GM19240 (cell line): Measurements from ENCODE around the gene SH2B2.
A peak's percentile ranks its signal among the peaks of the same experiment; 100 is the strongest.
"Not testable (repeated sequence)": the region's sequence is repeated elsewhere in the genome, so short reads cannot be mapped to it uniquely, and the experiment has no call there.

Experiments used
- DNase-seq: peaks from one replicate; pipeline ENCODE4 v3.0.0; 2011; ENCODE audit warnings: low spot score; ENCODE audit not compliant: insufficient read length

SH2B2 gene

DNA sequence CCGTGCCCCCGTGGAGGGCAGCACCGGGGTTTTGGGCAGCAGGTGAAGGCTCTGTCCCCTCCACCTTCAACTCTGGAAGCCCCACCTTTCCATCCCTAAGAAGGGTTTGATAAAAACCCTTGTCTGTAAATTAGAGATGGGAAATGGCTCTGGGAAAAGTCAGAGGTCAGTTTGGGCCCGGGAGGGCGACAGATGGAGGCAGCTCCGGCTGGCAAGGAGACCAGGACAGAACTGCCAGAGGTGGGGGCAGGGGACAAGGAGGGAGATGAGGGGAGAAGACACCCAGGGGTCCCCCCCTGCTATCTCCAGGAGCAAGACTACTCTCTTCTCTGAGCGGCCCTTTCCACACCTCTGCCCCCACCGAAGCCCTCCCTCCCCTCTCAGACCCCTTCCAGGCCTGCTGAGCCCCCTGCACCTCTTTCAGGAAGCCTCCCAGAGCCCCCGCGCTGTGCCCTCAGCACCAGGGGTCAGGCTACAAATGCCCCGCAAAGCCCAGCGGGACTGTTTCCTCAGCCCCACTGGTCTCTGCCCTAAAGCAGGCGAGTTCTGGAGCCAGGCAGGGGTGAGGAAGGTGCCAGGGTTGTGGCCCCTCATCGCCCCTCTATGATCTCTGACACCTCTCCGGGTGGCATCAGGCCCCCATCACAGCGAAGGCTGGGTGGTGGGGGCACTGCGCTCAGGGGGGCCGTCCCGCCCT, 980 bp upstream of the SH2B2 start:
- no peak for DNase-seq

DNA sequence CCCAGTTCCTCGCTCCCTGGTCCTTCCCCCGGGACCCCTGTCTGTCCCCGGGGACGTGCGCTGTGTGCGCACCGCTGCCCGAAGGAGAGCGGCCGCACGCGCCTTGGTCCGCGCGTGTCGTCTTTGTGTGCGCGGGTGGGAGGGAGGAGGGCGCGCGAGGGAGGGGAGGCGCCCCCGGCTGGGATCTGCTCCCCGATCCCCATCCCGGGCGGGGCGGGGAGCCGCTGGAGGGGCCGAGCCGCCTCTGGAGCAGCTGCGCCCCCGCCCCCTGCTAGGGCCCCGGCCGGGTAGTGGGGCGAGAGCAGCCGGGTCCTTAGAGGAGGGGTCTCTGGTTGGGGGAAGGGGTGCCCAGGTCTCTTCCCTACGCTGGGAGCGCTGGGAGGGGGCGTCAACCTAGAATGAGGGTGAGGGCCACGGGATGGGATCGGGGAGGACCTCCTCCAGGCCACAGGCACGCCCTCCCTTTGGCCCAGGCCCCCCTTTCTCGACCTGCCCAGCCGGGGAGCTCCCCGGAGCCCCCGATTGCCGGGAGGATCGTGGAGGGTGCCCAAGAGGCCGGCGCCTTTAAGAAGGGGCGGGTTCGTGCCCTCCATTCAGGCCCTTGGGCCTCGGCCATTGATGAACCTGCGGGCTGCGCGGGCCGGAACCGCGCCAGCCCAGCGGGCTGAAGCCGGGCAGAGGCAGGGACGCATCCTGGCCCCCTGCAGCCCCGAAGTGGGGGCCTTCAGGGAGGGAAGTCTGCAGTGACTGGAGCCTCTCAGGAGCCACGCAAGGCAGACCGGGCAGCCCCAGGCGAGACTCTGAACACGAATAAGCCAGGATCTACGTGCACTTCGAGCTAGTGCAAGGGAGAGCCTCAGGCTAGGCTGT, 678 bp downstream of the SH2B2 start:
- DNase-seq: no peak

DNA sequence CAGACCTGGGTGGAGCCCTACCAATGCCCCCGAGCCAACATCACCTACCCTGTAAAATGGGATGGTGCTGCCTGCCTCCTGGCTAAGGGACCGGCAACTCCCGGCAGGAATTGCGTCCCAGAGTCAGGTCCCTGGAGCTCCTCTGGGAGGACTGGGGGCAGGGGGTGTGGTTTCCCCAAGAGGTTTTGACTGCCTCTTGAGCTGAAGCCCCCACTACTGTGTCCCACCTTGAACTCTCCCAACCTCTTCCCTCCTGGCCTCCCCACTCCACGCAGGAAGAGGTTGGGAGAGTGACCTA, 1.3 kb downstream of the SH2B2 start:
- no peak for DNase-seq

DNA sequence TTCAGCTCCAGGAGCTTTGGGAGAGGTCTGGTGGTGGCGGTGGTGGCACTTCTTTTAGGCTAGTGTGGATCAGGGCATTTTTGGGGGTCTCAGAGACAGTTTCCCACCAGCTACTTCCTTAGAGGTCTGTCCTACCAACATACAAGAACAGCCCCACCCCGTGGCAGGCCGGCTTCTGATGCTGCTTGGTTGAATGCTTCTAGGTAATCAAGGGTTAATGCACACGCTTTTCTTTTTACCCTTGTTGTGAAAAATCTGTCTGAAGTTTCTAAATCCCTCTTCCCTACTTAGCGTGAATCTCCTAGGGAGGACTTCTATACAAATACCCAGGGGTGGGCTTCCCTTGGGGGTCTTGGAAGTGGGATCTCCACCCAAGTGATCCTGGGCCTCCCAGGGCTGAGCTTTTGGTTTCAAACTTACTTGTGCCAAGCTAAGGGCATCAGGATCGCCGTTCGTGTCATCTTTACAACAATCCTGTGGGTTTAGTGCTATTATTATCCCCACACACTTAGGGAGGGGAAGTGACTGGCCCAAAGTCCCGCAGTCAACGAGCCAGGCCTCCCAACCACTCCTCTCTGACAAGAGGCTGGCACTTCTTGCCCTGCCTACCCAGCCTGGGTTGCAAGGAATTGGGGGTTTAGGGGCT, 1.7 kb downstream of the SH2B2 start:
- no peak for DNase-seq

DNA sequence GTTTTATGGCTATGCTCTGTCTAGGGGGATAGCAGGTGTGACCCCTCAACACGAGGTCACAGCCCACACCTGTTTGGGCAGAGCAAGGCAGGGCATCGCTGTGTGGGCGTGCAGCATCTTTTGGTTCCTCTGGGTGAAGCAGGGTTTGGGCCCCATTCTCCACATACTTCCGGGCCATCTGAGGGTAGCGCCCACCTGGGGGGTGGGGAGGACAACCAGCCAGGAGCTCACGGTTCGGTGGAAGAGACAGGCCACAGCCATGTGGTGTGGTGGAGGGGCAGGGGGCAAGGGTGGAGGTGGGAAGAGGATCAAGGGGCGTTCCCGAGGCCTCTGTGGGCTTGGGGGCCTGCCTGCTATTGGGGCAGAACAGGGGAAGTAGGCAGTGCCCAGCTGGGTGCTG, 2.4 kb downstream of the SH2B2 start:
- no peak for DNase-seq

DNA sequence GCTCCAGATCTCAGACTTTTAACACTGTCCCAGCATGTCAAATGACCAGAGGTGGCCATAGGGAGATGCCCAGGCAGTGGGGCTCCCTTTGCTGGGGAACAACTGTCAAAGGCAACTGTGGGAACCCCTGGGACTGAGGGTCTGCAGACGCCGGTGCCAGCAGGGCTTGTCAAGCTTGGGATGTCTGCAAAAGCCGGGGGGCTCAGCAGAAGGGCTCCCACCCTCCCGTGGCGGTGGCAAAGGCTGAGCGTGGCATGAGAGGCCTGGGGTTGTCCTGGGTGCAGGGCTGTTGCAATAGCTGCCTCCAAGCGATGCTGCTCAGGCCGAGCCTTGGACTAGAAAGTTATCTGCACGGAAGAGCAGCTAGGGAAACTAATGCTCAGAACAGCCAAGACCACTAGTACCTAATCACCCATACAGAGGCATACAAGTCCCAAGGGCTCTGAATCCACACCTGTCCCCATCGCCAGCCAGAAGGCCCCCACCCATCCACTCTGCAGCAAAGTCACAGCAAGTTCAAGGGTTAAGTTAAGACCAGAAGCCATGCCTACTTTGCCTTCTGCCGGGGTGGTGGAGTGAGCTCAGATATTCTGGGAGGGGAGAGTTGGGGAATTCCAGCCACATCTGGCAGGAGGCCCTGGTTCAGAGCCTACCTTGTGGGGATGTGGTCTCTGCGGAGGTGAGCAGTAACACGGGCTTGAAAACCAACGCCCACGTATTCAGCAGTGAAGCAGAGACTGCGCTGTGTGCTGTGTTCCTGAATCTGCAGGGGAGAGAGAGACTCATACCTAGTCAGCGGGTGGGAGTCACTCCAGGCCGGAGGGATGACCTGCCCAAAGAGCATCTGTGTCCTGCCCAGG, 4.6 kb downstream of the SH2B2 start:
- DNase-seq: peak; percentile 76

DNA sequence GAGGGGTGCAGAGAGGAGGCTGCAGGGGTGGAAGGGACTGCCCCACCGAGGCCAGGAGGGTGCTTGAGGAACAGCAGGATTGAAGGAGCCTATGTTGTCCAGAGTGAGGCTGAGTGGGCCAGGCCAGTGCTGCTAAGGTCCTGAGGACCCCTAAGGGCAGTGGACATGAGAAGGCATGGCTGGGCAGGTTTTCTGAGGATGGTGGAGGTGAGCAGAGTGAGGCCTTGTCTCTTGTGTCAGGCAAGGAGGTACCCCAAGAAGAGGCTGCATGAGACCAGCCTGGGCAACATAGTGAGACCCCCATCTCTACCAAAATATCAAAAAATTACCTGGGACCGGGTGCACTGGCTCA, 5.2 kb downstream of the SH2B2 start:
- DNase-seq: no peak

DNA sequence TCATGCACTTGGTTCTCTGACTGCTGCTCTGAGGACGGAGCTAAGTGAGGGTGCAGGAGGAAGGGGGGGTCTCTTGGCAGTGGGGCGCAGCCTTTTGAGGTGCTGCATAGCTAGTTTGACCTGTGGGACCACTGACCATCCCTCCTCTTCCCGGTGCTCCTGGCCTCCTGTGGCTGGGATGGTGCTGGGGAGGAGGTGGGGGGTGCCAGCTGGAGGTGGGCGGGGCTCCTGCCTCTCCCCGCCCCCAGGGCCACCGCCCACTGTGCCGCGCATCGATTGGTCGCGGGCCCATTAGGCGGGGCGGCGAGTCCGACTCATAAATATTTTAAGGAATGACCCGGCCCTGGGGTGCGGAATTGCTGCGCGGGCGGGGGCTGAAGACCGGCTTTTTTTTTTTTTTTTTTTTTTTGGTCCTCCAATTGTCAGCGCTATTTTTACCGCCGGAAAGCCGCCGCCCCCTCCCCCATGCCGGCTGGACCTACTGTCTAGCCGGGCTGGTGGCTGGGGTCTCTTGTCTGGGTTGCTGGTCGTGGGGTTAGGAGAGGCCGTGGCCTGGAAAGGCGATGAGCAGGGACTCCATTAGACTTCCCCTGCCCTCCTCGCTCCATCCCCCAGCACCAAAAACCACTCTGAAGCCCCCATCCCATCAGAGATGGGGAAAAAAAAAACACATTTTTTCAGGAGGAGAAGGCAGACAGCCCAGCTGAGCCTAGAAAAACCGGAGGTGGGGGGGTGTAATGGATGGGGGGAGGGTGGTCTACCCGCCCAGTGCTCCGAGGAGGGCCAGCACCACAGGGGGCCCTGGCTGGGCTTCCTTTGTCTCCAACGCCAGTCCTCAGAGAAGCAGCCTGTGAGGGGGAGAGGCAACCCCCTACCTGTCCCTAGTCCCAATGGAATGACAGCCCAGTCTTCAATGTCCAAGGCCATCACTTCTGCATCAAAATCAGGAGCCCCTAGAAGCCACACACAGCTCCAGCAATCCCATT, 6.4 kb downstream of the SH2B2 start:
- no peak for DNase-seq

DNA sequence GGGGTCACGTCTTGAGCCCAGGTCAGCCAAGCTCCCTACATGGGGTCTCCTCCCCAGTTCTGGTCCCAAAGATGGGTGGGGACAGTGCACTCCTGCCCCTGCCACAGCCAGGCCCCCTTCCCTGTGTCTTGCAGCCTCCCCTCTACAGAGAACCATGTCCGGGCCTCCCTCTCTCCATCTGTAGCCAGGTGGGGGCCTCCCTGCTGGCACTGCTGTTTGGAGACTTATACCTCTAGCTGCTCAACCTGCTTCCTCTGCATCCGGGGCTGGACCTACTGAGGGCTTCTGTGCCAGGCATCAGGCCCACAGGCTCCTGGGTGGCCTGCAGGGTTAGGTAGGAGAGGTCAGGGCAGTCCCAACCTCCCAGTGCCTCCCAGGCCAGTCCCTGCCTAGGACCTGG, 7.9 kb downstream of the SH2B2 start:
- no peak for DNase-seq

DNA sequence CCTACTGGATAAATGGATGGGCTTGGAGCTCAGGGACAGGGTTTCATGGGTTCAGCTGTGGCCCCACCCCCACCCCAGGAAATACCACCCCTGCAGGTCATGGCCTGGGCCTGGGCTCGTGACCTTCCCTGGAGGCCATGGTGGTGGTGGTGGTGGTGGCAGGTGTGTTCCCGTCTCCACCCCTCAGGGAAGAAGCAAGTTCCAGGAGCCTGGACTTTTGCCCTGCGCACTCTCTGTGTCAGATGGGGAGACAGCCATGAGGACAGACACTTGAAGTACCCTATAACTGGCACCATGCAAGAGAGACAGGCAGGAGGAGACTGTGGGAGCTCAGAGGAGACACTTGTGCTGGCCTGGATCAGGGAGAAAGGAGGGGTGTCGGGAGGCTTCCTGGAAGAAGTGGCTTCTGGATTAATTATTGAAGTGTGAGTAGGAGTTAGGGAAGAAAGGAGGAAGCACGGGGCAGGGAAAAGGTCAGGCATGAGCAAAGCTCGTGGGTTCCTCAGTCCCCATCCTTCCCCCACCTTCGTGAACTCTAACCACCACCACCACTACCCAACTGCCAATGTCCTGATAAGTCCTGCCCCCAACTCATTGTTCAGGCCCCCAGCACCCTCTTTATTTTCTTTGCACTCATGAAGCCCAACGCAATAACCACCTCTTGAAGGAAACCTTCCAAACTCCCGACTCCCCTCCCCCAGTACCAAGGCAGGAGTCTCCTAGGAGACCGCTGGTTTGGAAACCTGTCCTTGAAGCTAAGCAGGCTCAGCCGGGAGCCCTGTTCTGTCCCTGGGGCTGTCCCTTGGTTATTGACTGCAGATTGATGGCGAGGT, 8.9 kb downstream of the SH2B2 start:
- DNase-seq: no peak

DNA sequence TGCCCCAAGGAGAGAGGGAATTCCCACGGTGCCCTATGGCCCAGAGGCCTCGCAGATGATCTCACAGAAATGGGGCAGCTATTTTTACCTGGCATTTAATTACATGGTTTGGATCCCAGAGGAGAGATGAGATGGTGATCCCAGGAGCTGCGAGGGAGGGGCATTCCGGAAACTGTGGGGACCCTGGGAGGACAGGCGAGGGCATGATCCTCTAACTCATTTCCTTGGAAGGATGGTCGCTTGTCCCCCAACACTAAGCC, 9.4 kb downstream of the SH2B2 start:
- DNase-seq: no peak

DNA sequence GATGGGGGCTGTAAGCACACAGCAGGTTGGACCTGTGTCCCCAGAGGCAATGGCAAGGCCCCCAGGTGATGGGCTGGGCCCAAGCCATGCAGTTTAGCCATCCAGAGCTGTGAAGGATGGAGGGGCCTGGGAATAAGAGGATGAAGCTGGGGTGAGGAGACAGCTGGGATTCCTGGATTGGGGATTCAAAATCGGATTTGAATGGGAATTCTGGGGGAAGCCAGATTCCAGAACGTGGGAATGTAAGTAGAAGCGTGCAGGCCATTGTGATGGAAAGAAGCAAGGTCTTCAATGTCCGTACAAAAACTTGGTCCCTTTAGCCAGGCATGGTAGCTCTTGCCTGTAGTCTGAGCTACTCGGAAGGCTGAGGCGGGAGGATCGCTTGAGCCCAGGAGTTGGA, 9.8 kb downstream of the SH2B2 start:
- no peak for DNase-seq

DNA sequence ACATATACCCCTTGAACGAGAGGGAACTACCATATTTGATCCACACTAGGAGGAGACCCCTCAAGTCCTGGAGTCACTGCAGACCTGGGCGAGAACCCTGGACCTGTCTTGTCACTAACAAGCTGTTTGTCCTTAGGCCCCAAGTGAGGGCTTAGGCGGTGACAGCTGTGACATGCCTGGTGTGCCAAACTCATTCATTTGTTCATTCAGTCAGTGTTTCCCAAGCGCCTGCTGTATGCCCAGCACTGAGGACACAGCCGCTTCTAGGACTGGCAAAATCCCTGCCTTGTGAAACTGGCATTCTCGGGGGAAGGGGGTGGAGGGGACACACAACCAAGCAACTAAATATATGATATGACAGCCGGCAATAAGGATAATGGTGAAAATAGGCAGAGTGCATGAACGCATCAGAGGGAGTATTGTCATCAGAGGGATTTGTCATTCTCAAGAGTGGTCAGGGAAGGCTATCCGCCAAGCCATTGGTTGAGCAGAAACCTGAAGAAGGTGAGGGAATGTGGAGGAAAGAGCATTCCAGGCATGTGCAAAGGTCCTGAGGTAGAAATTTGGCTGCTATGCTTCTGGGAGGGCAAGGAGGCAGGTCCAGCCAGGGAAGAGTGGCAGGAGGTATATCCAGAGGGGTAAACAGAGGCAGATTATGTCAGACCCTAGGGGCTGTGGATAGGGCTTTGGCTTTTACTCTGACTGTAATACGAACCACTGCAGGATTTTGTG, 11.0 kb downstream of the SH2B2 start:
- no peak for DNase-seq

DNA sequence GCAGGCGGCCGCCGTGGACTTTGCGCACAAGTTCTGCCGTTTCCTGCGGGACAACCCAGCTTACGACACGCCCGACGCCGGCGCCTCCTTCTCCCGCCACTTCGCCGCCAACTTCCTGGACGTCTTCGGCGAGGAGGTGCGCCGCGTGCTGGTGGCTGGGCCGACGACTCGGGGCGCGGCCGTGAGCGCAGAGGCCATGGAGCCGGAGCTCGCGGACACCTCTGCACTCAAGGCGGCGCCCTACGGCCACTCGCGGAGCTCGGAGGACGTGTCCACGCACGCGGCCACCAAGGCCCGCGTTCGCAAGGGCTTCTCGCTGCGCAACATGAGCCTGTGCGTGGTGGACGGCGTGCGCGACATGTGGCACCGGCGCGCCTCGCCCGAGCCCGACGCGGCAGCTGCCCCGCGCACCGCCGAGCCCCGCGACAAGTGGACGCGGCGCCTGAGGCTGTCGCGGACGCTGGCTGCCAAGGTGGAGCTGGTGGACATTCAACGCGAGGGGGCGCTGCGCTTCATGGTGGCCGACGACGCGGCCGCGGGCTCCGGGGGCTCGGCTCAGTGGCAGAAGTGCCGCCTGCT, 14.1 kb downstream of the SH2B2 start:
- no peak for DNase-seq

DNA sequence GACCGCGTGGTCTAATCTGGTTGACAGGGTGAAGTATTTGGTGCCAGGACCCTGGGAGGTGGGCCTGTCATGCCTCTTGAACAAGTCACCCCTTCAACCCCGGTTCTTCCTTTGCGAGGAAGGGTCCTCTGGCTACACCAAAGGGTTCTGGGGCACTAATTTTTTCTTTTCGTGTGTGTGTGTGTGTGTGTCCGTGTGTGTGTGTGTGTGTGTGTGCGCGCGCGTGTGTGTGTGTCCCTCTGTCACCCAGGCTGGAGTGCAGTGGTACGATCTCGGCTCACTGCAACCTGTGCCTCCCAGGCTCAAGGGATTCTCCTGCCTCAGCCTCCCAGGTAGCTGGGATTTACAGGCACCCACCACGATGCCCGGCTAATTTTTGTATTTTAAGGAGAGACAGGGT, 14.7 kb downstream of the SH2B2 start:
- not testable (repeated sequence) for DNase-seq

DNA sequence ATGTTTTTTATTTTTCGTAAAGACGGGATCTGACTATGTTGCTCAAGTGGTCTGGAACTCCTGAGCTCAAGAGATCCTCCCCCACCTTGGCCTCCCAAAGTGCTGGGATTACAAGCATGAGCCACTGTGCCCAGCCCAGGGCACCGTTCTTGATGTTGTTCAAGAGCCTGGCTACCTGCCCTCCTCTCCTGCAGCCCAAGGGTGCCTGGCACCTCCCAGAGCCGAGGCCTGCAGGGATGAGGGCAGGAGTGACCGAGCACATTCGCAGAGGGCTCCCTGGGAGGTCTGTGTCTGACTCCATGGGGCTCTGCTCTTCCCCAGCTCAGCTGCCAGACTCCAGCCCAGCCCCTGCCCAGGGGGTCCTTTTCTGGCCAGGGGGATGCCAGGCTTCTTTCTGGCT, 15.4 kb downstream of the SH2B2 start:
- DNase-seq: no peak

DNA sequence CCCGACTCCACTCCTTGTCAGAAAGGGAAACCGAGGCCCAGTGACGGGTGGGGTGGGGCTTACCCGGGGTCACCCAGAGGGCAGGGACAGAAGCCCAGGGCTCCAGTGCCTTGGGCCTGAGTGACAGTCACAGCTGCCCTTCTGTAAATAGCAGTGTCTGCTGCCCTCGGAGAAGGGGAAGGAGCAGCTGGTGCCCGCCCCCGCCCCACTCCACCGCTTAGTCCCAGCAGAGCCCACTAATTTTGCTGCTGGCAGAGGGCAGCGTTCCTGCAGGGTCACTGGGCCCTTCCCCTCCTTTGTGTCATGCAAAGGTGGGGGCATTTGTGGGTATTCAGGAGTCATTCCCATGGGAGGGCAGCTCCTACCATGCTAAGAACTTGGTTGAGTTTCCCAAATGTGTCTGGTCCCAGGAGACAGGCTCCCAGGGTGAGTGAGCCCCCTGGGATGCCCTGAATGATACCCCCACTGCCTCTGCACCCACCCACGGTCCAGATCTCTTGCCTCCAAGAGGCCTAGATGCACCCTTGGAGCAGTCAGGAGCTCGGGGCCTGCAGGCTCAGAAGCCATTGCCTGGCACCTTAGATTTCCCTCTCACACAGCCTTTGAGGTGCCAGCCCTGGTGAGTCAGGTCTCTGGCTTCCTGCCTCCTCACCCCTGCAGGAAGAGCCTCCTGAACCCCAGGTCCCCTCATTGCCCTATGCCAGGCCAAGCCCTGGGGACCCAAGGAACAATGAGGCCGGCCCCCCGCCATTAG, 17.2 kb downstream of the SH2B2 start:
- DNase-seq: no peak

DNA sequence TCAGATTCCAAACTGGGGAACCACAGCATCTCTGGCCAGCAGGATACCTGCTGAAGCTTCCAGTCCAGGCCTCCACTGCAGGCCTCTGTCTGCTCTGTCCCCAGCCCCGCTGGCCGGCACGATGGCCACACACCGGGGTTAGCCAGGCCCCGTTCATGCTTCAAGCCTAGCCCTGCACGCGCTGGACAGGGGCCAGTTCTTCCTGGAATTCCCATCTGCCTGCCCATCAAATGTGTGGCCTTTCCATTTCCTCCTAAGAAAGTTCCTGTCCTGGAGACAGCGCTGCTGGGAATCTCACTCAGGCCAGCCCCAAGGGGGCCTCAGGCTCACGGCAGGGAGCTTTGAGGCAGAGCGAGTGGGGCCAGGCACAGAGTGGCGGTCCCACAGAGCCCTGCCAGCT, 18.0 kb downstream of the SH2B2 start:
- DNase-seq: no peak
